ENCODE results near the gene TRIM26. TPM values are rescaled to one million over a fixed set of nuclear protein-coding genes. Genes with fewer than 3 reads are reported as not detected.

Gene TRIM26
- total and polyA plus RNA-seq, 12 donors: 12.0 to 29.0 (median 21.8) TPM

- Histone ChIP-seq H3K9me3 (no peaks in the 10 kb centered on the region), H3K4me3 (no peak overlapping the region), H3K36me3 (no peaks in the 10 kb centered on the region), H3K27ac (no peak overlapping the region), H3K4me1 (peaks cover 0 to 24% (median 5%) of the 10 kb centered on the region in 9 donors), H3K27me3 (peaks cover 0 to 20% (median 0%) of the 10 kb centered on the region in 7 donors)
- intact Hi-C loops (cut with DNase I): no loop called here
- WGBS, 2 donors: 42 to 64% methylated on average over 12 of the region's 12 CpGs
- ATAC-seq (peak in 2 of 8 donors; percentile 11 to 51), DNase-seq (no peak)
- TF ChIP-seq, protein P1, sequence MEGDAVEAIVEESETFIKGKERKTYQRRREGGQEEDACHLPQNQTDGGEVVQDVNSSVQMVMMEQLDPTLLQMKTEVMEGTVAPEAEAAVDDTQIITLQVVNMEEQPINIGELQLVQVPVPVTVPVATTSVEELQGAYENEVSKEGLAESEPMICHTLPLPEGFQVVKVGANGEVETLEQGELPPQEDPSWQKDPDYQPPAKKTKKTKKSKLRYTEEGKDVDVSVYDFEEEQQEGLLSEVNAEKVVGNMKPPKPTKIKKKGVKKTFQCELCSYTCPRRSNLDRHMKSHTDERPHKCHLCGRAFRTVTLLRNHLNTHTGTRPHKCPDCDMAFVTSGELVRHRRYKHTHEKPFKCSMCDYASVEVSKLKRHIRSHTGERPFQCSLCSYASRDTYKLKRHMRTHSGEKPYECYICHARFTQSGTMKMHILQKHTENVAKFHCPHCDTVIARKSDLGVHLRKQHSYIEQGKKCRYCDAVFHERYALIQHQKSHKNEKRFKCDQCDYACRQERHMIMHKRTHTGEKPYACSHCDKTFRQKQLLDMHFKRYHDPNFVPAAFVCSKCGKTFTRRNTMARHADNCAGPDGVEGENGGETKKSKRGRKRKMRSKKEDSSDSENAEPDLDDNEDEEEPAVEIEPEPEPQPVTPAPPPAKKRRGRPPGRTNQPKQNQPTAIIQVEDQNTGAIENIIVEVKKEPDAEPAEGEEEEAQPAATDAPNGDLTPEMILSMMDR (IDR thresholded peaks at IDR 0.05): no peak
Measured at GRCh38 chr6:30154709-30155519, 58.3 kb downstream of the TRIM26 start.

GRCh38 chr6:30154061-30154460 is 59.1 kb downstream of the TRIM26 start:
- no peak overlapping the region for H3K4me3 ChIP-seq
- TF ChIP-seq, protein P1 (IDR thresholded peaks at IDR 0.05): no peak
- H3K36me3 ChIP-seq: no peaks in the 10 kb centered on the region
- no peak overlapping the region for H3K27ac ChIP-seq
- peaks cover 0 to 24% (median 5%) of the 10 kb centered on the region in 9 donors for H3K4me1 ChIP-seq
- H3K27me3 ChIP-seq: peaks cover 0 to 20% (median 0%) of the 10 kb centered on the region in 7 donors
- intact Hi-C loops (cut with DNase I): no loop called here
- ATAC-seq (no peak), DNase-seq (no peak)
- WGBS, 2 donors: 88% methylated on average over 17 of the region's 17 CpGs
- no peaks in the 10 kb centered on the region for H3K9me3 ChIP-seq

DNA sequence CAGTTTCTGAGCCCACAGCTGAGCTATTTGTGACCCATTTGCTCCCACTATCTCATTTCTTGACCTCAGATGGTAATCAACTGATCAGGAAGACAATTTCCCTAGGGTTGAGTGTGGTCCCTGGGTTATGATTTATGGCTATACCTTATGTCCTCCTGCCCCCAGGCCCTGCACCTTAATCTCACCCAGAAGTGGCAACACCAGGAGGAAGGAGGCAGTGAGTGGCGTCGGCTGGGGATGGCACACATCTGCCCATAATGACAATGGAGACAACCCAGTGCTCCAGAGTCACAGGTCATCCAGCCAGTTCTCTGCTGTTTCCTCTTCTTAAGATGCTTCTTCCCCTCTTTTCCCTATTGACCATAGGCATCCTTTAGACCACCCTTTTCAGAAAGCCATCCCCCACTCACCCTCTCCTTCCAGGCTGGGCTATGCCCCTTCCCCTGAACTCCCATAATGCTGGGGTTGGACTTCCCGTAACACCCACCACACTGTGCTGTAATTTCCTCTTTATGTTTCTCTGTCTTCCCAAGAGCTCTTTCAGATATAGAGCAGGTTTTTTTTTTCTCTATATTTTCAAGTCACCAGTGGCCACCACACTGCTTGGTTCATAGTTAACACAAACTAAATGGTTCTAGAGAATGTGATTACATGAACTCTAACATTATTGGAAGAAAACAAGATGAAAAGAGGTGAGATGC is 60.1 kb downstream of the TRIM26 start:
- no peak for ATAC-seq
- Histone ChIP-seq H3K27ac (no peak overlapping the region), H3K4me1 (peaks cover 0 to 24% (median 5%) of the 10 kb centered on the region in 9 donors), H3K36me3 (no peaks in the 10 kb centered on the region), H3K27me3 (peaks cover 0 to 17% (median 0%) of the 10 kb centered on the region in 7 donors), H3K4me3 (no peak overlapping the region), H3K9me3 (no peaks in the 10 kb centered on the region)
- WGBS, 2 donors: 74 to 86% methylated on average over 3 of the region's 3 CpGs
- DNase-seq: no peak
- TF ChIP-seq, protein P1 (IDR thresholded peaks at IDR 0.05): no peak
- intact Hi-C loops (cut with DNase I): no loop called here

- 68% methylated on average over 4 of the region's 4 CpGs for WGBS, 2 donors
- DNase-seq: no peak
- no peaks in the 10 kb centered on the region for H3K36me3 ChIP-seq
Measured at GRCh38 chr6:30152016-30152673, 61.1 kb downstream of the TRIM26 start.

More at GRCh38 chr6:30152016-30152673, 61.1 kb downstream of the TRIM26 start:
- intact Hi-C loops (cut with DNase I): no loop called here
- Histone ChIP-seq H3K27me3 (peaks cover 0 to 26% (median 6%) of the 10 kb centered on the region in 7 donors), H3K4me3 (no peak overlapping the region), H3K27ac (no peak overlapping the region), H3K4me1 (peaks cover 0 to 17% (median 5%) of the 10 kb centered on the region in 9 donors), H3K9me3 (no peaks in the 10 kb centered on the region)
- ATAC-seq: no peak
- TF ChIP-seq, protein P1 (IDR thresholded peaks at IDR 0.05): no peak

Measured in heart right ventricle (tissue), 16 donors.